HT1080 (cell line): ENCODE results near the gene TMEM231. TPM values are rescaled to one million over a fixed set of nuclear protein-coding genes. Genes with fewer than 3 reads are reported as not detected.
A peak's percentile ranks its signal among the peaks of the same experiment; 100 is the strongest.
"Not testable (repeated sequence)": the region's sequence is repeated elsewhere in the genome, so short reads cannot be mapped to it uniquely, and the experiment has no call there.

ENCODE experiments used
- DNase-seq: peaks from one replicate; pipeline ENCODE4 v3.0.0-alpha.2; 2015; ENCODE audit warnings: low read depth
- polyA plus RNA-seq, 2 experiments: library from polyadenylated mRNA; depleted of rRNA; stranded (reverse); fragments of >200 nt; gene quantifications; 2 replicates each; pipeline ENCODE4 v1.2.3, GENCODE V29; 2015
- total RNA-seq: library from RNA; depleted of rRNA; stranded (reverse); fragments of >200 nt; shearing (Covaris generic); gene quantifications from 2 replicates; pipeline ENCODE4 v1.2.3, GENCODE V29; 2014; rRNA removed

The TMEM231 gene, protein sequence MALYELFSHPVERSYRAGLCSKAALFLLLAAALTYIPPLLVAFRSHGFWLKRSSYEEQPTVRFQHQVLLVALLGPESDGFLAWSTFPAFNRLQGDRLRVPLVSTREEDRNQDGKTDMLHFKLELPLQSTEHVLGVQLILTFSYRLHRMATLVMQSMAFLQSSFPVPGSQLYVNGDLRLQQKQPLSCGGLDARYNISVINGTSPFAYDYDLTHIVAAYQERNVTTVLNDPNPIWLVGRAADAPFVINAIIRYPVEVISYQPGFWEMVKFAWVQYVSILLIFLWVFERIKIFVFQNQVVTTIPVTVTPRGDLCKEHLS
- total RNA-seq: 9.3 and 10.7 TPM in 2 replicates
- 12.4 and 17.4 TPM in 2 replicates for polyA plus RNA-seq (2015; cell fraction: cytosol; rRNA removed)
- 19.5 and 23.8 TPM in 2 replicates for polyA plus RNA-seq (2015; cell fraction: nucleus; rRNA removed)

DNA sequence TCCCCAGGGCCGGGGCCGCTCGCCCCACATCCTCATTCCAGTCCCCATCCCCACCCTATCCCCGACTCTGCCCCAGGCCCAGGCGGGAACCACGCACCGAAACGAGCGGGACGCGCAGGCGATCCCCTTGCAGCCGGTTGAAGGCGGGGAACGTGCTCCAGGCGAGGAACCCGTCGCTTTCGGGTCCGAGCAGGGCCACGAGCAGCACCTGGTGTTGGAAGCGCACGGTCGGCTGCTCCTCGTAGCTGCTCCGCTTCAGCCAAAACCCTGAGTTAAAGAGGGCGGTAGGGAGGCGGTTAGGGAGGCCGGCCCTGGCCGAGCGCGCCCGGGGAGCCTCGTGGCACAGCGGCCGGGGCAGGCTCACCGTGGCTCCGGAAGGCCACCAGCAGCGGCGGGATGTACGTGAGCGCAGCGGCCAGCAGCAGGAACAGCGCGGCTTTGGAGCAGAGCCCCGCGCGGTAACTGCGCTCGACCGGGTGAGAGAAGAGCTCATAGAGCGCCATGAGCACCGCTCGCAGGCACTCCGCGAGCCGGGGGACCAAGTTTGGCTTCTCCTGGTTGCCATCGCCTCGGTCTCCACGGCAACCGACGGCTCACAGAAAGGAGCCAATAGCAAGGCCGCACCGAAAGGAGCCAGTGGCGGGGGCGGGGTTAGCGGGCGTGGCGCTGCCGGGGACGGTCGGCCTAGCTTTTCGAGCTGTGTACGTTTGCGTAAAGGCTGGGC, at the start of gene TMEM231:
Gene TMEM231 (minus strand): TSS at position 546 of the 724 bp plus-strand sequence. CDS start 43 bp downstream, at position 503.
- DNase-seq: peak; percentile 87

DNA sequence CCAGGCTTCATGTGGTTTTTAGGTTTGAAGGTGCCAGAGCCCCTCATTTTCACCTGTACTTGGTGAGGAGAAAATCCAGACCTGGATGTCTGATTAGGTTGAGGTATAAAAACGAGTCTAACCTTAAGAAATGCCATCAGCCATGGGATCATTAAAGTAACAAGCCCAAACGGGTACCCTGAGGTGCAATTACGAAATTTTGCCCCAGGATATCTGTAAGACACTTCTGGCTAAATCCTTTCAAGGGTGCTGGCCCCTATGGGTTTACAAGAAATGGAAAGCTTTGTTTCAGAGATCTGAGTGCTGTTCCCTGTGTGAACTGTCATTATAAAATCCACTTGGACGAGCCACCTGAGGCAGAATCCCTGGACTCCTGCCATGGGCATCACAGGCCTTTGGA, 47.2 kb upstream of the TMEM231 start:
- DNase-seq: no peak

DNA sequence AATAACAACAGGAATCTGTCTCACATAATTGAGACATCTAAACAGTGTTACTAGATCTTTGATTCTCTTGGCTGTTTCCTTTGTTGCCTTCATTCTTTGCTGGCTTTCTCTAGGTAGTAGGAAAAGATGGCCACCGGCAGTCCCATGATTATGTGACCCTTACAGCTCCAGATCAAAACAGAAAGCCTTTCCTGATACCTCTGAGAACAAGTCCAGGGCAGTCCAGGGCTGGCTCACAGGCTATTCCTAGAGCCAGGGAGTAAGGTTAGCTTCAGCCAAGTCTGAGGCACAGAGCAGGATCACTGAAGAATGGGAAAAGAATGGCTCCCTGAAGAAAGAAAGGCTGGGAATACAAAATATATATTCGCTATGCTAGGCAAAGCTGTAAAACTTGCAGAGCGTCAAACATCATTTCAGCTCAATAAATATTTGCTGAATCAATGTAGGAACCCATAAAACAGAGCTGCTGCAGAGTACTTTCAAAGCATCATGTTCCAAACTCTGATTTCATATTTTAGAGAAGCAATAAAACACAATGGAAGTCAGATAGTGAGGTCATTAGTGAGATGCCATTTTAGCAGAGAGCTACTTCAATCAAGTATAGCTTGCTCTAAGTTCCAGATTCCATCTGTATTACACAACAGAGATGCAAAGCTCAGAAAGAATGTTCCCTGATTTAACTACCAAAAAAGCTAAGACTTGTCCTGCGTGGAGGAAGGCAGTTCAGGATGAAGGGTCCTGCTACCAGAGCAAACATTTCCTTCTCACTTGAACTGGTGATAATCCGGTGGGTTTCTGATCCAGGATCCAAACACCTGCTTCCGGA, 43.6 kb upstream of the TMEM231 start:
- DNase-seq: no peak

DNA sequence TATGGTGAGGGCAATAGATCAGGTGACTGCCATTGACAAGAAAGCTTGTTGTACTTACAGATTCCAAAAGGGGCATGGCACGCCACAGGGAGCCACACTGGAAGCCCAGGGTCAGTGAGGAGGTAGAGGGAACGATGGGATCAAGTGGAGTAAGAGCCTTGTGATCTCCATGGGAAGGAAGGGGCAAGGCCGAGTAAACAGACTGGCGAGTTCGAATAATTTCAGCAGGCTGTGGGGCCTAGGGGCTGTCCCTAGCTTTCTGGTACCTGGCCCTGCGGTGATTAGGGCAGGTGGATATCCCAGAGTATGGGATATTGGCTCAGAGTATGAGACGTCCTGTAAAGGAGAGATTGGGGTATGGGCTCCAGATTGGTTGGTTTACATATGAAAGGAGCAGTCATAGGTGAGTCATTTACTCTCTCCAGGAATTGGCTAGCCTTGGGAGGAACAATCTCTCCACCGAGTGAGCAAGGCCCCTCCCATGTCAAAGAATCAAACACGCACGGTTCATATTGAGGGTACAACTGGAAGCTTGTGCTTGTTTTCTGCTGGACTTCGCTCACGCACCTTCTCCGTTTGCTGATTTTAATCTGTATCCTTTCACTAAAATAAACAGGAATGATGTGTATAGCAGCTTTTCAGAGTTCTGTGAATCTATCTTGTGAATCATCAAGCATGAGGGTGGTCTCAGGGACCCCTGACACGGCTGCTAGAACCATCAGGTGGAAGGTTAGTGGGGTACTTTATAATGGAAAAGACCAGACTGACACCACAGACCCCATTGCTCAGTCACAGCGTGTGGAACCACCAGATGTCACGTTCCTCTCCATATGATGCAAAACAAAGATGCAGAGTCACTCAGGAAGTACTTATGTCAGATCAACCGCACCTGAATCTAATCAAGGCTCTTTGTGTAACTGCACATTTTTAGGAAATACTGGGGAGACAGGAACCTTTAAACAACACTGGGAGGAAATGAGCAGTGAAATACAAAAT, 38.1 kb upstream of the TMEM231 start:
- peak; percentile 78 for DNase-seq

DNA sequence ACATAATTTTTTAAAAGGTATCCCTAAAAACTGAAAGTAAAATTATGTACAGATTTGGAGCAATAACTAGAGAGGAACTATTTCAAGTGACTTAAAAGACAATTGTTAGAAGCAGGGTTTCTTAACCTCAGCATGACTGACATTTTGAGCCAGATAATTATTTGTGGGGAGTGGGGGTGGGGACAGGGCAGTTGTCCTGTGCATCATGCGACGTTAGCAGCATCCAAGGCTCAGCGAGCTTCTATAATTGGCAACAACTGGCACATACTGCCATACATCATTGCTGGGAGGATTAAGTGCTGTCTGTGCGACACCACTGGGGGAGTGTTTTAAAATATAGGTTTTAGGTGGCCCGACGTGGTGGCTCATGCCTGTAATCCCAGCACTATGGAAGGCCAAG, 37.3 kb upstream of the TMEM231 start:
- DNase-seq: no peak

DNA sequence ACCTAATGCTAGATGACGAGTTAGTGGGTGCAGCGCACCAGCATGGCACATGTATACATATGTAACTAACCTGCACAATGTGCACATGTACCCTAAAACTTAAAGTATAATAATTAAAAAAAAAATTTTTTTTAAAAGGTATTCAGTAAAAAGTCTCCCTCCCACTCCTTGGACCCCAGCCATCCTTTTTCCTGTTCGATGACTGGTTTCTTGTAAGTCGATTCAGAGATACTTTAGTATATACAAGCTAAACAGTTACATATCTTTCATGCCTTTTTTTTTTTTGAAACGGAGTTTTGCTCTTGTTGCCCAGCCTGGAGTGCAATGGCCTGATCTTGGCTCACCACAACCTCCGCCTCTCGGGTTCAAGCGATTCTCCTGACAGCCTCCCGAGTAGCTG, 35.9 kb upstream of the TMEM231 start:
- DNase-seq: not testable (repeated sequence)

DNA sequence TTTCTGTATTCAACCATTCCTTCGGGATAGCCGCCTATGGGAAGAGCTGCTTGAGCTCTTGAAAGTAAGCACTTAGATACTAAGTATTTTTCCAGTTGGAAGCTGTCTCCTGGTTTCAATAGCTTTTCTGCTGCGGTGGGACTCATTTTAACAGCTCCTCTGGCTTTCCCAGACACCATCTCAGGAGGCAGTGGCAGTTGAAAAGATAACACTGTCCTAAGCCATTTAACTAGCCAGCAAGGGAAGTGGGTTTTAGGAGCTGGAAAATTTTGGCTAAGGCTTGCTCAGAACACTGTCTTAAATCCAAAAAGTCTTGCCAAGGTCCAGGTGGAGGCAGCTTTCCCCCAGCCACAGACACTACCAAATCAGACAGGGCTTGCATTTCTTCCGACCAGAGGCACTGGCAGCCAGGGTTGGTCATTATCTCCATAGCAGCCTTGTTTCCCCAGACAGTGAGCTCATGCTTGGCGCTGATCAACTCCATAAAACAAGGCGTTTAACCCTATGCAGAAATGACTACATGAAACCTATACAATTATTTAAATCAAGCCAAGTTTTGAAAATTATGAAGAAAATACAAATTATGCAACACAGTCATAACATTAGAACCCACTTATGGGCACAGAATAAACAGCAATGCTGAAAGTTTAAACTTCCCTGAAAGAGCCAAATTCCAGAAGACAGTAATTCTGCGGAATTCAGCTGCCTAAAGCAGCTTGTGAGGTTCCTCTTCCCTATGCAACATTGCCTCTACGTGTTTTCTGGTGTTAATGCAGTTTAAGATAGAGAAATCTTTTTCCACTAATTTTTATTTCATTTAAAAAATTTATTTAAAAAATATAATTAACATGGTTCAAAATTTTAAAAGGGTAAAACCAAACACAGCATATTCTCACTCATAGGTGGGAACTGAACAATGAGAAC, 35.1 kb upstream of the TMEM231 start:
- no peak for DNase-seq

DNA sequence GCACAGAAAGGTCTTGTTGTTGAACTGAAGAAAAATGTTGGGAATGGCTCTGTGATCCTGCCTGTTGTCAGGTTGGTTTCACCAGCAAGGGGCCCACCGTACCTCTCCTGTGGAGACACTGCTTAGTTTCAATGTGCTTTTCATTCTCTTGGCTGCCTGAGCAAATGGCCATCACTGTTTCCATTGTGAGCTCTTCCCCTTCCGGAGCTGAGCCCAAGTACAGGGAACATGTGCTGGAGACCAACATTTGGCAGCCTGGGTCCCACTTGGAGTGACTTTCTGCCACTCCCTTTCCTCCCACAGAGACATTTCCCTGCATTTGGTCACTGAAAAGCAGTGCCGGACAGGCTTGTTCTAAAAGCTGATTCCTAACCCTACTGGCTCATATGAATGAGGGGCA, 33.3 kb upstream of the TMEM231 start:
- no peak for DNase-seq

DNA sequence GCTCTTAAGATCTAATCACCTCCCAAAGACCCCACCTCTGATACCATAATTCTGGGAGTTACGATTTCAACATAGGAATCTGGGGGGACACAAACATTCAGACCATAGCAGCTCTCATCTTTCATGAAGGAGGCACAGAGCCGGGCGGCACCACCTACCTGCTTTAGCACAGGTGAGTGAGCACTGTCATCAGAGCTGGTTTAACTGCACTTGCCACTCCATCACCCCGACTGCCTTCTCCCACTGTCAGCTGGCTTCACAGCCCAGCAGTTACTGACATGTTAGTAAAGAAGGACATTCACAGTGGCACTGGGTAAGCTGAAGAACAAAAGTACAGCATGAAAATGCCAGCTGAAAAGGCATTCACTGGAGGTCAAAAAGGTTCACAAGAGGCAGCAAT, 32.7 kb upstream of the TMEM231 start:
- DNase-seq: no peak

DNA sequence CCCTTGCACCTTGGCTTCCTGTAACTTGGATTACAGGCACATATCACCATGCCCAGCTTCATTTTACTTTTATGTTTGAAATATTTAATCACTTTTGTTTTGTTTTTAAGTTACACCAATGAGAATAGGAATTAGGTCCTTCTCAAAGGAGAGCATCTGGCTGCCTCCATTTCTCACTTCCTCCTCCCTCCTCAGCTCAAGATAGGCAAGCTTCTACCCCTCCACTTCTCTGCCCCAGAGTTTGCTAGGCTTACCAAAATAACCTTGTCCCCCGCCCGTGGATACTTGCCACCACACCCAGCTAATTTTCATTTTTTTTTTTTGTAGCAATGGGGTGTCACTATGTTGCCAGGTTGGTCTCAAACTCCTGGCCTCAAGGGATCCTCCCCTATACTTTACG, 28.1 kb upstream of the TMEM231 start:
- no peak for DNase-seq

DNA sequence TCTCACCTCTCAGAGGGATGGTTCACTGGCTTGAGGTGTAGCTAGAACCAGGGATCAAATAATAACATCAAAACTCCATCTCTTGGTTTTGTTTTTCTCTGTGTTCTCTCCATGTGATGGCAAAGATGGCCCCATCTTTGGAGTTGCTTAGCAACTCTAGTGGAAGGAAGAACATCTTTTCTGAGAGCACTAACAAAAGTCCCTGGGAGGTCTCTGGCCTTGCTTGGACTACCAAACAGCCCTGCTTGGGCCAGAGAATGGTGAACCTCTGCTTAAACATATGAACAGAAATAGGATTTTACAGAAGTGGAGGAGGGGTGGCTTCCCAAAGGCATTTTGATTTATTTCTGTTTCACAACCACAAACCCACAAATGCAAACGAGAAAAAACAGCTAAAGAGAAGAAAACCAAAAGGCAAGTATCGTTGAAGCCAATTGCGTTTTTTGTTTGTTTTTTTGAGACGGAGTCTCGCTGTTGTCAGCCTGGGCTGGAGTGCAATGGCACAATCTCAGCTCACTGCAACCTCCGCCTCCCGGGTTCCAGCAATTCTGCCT, 23.3 kb upstream of the TMEM231 start:
- no peak for DNase-seq

DNA sequence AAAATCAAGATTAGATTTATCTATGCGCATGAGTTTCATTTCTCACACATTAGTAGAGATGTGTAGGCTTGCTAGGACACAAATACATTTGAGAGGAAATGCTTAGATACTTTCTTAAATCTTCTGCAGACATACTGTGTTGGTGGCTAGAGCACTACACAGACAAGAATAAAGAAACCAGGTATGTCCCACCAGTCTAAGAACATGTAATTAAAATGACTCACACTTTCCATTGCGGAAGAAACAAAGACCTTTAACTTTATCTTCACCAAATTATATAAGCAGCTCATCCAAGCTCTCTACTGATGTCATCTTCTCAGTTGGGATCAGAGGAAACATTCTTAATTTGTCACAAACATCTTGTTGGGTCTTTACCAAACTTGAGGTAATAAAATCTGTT, 22.7 kb upstream of the TMEM231 start:
- no peak for DNase-seq

DNA sequence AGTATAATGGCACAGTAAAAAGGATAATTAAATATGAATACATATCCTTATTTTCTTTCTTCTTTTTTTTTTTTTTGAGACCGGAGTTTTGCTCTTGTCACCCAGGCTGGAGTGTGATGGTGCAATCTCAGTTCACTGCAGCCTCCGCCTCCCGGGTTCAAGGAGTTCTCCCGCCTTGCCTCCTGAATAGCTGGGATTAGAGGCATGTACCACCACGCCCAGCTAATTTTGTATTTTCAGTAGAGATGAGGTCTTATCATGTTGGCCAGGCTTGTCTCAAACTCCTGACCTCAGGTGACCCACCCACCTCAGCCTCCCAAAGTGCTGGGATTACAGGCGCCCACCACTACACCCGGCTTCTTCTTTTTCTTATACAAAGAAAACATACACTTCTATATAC, 22.2 kb upstream of the TMEM231 start:
- DNase-seq: no peak

DNA sequence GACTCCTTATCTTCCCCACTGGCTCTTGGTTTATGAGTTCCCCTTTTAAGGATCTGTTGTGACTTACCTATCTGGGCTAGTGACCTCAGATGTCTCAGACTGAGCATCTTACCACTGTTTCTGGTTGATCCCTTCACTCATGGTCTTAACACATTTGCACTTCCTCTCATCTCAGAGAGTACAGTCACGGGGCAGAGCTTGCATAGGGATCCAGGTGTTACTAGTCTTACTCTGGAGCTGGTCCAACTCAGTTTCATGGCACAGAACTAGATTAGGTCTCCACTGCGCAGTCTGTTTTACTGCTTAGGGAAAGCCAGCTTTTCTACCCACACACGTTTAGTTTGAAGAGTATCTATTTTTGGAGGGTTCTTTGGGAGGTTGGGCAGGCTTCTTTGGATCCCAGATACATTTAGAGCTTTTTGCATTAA, 20.3 kb upstream of the TMEM231 start:
- no peak for DNase-seq

DNA sequence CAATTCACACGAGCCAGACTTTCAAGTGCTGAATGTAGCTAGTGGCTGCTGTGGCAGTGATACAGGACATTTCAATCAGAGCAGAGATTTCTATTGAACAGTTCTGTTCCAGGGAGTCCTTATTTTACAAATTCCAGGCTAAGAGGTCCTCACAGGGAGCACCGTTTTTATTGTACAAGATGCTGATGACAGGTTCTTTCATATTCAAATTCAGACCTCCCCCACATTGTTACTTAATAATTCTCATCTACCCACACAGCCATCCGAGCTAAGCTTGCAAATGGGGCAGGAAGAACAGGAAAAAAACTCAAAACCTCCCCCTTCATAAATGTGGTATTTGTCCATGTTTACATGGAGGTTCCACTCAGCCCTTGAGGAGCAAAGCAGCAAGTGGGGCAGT, 19.9 kb upstream of the TMEM231 start:
- DNase-seq: no peak

DNA sequence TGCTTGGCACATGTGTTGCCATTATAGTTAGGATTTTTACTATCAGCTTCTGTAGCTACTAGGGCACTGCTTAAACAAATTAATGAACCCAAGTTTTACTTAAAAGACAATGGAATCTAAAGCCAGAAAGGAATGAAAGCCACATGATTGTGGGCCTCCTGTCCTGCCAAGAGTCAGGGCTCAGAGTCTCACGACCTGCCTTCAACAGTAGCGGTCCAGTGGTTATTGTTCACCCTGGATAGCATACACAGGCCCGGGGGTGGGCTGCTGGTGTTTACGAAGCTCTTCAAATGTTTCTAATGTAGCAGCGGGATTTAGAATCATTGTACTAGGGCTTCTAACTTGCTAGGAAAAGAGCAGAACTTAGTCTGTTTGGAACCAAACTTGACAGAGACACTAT, 17.9 kb upstream of the TMEM231 start:
- no peak for DNase-seq

DNA sequence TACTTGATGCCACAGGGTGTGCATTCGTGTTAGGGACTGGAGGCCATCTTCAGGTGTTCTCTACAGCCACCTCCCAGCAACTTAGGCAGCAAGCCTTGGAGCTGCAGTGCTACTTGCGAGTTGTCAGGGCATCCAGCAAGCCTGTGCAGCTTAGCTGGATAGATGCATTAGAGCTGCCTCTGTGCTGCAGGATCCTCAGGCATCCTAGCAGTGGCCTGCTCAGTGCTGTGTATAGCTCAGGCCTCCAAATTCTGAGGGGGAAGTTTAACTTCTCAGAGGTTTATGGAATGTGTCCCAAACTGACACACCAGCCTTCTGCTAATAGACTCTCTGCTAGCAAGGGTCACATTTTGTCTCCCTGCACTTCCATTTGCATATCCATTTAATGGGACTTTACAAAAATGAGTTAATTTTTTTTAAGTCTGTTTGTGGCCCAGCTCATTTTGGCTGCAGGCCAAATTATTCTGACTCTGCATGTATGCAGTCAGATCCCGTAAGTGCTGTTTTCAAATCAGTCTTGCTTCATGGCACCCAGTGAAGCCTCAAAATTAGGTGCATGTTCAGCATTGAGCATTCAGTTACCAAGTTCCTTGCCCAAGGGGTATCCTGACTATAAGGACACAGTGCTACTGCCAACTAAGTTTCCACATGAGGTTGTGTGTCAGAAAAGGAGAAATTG, 17.0 kb upstream of the TMEM231 start:
- DNase-seq: no peak

DNA sequence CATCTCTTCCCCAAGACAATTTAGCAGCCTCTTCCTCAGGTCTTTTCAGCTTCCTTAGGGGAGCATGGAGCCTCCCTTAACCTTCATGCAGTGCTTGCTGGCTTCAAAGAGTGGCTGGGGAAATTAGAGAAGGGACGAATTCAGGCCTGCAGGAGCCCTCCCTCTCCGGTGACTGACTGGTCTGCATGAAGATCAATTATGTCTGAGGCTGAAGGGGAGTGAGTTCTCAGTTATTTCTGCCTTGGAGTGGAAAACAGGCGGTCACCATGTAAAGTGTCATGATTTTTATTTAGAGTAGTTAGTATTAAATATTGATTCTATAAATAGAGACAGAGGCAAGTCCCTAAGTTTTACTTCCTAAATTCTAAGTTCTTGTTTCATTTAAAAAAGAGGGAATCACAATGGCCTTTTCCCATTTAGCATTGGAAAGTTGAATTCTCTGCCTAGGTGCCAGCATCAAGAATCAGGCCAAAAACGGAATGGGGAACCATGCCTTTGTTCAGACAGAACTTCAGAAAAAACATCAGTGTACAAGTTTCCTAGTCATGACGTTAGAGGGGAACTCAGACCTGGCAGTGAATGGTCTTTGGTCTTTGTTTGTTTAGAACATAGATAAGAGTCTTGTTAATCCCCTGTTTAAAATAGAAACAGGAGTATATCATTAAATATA, 14.5 kb upstream of the TMEM231 start:
- no peak for DNase-seq
